GM19025 (cell line): ENCODE measurements around the gene IGF2.
"Not testable (repeated sequence)": the region's sequence is repeated elsewhere in the genome, so short reads cannot be mapped to it uniquely, and the experiment has no call there.

Experiments
- ATAC-seq: cut with Tn5 transposase; IDR thresholded peaks from one replicate; pipeline ENCODE4 v1.9.1; 2021; ENCODE audit warnings: mild to moderate bottlenecking, low read depth, moderate library complexity; ENCODE audit not compliant: unreplicated experiment

Gene IGF2

DNA sequence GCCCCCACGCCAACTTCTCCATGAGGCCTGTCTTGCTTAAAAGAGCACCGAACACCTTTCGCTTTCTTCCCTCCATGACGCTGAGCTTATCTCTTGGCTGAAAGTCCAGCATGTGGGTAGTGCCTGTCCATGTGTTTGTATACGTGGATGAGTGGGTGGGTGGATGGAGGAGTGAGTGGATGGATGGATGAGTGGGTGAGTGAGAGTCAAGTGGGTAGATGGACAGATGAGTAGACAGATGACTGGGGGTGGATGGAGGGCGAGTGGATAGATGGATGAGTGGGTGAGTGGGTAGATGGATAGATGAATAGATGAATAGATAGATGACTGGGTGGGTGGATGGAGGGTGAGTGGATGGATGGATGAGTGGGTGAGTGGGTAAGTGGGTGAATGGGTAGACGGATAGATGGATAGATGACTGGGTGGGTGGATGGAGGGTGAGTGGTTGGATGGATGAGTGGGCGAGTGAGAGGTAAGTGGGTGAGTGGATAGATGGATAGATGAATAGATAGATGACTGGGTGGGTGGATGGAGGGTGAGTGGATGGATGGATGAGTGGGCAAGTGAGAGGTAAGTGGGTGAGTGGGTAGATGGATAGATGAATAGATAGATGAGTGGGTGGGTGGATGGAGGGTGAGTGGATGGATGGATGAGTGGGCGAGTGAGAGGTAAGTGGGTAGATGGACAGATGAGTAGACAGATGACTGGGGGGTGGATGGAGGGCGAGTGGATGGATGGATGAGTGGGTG lies 14.3 kb downstream of the IGF2 start:
- not testable (repeated sequence) for ATAC-seq

DNA sequence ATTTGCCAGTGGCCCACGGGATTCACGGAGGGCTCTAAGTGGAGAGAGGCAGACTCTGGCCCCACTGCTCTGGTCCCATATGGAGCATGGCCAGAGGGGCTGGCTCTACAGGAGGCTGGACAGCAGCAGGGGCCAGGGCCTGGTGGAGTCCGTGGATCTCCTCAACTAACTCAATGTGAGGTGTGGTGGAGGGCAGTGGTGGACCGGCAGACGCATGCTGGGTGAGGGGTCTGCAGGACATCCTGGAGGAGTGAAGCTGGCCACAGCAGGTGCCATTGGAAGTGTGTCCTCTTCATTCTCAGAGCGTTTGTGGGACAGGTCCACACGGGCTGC lies 15.6 kb downstream of the IGF2 start:
- no peak for ATAC-seq

DNA sequence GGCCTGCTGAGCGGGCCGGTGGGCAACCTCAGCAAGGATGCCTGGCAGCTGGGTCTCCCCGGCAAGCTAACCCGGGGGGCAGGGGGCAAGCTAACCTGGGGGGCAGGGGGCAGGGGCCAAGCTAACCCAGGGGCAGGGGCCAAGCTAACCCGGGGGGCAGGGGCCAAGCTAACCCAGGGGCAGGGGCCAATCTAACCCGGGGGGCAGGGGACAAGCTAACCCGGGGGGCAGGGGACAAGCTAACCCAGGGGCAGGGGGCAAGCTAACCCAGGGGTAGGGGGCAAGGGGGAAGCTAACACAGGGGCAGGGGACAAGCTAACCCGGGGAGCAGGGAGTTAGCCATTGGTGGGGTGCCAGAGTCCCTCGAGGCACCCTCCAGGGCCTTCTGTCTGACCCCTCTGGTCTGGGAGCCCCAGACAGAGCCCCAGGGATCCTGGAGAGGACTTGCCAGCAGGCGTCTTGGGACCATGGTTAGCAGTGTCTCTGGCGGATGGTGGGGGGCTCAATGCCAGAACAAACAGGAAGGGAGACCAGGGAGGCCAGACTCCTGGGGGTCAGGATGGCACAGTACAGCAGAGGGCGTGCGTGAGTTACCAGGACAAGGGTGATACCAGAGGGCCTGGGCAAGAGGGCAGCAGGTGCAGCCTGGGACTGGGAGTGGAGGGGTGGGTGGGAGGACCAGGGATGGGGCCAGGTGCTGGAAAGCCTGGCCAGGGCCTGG lies 16.1 kb downstream of the IGF2 start:
- ATAC-seq = no peak

DNA sequence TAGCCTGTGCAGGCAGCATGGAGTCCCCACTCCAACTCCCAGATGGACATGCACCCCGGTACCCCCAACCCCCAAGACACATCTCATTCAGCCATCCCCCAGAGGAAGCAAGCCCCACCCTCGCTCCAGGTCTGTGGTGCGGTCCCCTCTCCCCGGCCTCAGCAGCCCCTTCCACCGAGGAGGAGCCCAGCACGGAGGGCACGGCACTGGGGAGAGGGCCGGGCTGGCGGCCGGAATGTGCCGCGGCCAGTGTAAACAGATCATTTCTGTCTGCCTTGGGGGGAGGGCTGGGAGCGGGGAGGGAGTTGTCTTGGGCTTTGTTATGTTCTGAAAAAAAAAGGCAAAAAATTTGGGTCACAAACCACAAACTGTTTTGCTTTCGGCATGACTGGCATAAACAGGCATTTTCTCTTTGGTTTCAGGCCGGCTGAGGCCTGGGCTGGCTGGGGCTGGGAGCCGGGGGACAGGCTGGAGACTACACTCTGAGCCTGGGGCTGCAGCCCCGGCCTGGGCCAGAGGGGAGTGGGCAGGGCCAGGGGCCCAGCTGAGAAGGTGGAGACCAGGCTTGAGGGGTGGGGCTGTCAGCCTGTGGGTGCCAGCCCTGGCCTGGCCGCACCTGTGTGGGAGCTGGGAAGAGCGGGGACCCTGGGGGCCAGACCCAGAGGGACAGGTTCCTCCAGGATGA lies 16.8 kb downstream of the IGF2 start:
- ATAC-seq = no peak

DNA sequence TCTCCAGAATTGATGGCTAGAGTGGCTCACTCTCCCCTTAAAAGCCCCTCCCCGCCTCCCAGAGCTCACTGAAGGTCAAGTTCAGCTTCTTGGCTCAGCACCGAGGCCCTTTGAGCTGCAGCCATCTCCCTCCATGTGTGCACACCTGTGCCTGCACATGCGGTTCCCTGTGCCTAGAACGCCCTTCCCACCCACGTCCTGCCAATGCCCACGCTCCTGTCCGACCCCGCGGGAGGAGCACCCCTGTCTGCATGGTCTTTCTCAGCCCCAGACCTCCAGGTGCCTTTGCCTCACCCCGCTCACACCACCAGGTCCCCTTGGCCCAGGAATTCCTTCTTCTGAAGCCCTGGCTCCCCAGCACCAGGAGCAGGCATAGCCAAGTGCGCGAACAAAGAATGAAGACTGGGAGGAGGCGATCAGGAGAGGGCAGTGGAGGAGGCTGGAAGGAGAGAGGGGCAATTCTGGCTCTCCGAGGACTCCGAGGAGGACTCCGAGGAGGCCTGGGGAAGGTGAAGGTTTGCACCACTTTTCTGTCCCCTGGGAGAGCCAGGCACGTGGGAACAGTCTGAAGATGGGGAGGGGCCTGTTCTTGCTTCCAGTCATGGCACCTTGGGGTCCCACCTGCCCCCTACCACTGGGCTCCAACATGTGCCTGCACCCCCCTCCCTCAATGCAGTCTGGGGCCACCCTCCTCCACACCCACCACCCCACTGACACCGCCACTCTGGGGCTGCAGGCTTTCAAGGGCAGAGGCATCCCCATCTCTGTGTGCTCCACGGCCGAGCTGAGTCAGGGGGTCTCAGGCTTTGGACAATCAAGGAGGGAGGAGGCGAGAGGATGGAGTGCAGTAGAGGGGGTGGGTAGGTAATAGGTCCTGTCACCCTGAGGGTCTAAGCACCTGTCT lies 17.7 kb downstream of the IGF2 start:
- no peak for ATAC-seq

DNA sequence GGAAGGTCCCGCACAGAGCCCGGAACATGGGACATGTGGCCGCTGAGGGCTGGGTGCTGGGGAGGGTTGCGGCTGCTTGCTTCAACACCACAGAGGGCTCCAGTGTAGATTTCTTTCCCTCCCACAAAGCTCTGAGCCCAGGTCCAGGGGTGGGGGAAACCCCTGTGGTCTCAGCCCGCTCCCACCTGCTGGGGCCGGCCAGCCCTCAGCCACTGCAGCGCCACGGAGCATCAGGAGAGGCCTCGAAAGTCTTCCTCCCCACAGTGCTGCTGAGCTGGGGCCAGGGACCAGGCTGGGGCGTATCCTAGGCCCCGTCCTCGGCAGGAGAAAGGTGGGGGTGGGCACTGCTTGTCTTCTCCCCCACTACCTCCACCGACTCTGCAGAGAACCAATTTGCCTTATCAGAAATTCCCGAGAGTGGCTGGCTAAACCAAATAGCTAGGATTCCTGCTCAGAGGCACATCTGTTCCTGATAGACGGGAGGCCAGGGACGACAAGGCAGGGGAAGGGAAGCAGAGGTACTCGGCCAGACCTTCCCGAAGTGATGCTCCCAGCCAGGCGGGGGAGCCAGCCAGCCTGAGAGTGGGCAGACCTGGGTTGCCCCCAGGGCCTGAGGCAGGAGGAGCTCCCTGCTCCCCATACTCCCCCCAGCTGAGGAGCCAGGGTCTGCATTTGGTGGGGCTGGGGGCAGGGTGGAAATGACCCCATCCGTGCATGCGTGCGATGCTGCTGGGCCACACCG lies 18.7 kb downstream of the IGF2 start:
- no peak for ATAC-seq

DNA sequence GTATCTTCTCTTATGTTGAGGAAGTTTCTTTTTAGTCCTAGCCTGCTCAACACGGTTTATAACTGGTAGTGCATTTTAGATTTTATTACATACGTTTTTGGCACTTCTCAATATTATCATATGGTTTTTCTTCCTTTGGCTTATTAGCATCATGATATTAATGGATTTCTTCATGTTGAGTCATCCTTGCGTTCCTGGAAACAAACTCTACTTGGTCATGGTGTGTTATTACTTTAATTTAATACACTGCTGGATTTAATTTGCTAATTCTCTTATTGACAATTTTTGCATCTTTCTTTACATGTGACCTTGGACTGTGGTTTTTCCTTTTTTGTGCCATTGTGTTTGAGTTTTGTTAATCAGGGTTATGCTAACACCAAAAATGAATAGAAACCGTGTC lies 20.5 kb downstream of the IGF2 start:
- no peak for ATAC-seq

DNA sequence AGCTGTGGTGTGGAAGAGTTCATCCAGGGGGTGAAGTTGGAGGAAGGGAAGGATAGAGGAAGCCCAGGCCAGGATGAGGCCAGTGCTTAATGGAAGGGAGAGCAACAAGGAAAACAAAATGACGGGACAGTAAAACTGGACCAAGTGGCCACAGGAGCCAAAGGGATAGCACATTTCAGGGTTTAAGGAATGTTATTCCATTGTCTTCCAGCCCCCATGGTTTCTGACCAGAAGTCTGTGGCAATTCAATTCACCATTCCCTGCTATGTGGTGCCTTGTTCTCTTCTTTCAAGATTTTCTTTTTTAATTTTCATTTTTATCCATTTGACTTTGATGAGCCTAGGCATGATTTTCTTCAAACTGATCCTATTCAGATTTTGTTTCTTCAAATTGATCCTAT lies 22.5 kb downstream of the IGF2 start:
- no peak for ATAC-seq

DNA sequence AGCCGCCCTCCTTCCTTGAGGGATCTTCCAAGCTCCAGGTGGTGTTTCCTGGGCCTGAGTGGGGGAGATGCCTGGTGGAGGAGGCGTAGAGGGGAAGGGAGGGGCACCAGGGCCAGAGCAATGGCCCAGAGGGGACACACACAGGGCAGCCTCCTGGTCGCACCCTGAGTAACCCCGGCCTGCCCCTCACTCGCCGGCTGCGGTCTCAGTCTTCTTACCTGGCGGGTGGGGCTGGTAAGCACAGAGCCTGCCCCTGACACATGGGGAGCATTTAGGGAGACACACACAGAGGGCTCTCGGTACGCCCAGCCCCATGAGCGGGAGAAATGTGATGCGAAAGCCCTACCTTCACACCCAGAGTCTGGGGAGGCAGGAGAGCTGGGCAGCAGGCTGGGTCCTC lies 23.9 kb downstream of the IGF2 start:
- no peak for ATAC-seq

DNA sequence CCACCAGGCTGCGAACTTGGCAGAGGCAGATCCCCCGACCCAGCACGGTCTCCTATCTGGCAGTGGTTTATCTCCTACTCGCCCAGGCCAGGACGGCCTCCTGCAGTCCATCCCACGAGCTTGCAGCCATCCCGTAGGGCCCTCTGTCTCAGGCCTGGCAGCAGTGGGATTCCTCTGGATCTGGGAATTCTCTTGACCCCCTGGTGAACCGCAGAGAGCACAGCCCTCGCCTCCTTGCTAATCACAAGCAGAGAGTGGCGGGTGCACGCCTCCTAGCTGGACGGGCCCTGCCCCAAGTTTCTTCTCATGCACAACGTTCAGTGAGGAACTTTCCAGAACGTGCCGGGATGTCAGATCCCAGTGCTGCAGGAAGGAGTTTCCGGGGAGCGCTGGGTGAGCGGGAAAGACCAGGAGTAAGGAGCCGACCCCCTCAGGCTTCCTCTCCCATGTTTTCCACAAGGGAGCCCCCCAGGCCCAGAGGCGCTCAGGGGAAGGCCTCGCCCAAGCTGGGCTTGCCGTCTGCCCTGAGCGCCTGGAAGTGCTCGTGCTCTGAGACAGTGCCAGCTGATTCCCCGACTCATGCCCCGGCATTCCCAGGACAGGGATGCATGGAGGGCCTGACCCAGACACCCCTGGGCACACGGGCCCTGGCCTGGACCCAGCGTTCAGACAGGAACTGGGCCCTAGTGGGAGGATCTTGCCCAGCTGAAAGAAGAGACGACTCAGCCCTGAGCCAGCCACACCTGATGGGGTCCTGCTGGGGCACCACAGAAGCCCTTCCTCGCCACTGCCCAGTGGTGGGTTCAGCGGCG lies 24.6 kb downstream of the IGF2 start:
- ATAC-seq = no peak

DNA sequence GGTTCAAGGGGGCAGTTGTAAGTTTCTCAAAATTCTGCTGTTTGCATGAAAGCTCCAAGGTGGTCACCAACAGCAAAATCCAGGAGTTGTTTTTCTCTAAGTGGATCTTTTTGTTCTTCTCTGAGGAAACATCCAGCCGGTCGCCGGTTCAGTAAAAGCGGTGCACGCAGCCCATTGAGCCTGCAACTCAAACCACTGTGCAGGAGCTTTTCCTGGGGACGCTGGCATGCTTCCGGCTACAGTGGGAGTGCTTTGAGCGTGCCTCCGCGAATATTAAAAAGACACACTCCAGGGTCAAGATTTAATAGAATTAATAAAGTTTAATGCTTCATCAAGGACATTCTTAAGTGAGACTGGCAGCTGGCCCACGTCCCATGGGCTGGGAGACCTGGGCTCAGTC lies 25.4 kb downstream of the IGF2 start:
- ATAC-seq = no peak

DNA sequence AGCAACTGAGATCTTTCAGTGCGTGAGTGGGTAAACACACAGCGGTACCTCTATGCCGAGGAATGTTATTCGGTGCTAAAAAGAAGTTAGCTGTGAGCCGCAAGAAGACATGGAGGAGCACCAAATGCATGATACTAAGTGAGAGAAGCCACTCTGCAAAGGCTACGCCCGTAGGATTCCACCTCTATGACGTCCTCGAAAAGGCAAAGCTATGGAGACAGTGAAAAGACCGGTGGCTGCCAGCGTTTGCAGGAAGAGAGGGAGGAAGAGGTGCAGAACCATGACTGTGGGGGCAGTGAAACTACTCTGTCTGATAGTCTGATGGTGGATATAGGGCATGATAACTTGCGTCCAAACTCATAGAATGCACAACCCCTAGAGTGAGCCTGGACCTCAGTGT lies 28.7 kb downstream of the IGF2 start:
- no peak for ATAC-seq

DNA sequence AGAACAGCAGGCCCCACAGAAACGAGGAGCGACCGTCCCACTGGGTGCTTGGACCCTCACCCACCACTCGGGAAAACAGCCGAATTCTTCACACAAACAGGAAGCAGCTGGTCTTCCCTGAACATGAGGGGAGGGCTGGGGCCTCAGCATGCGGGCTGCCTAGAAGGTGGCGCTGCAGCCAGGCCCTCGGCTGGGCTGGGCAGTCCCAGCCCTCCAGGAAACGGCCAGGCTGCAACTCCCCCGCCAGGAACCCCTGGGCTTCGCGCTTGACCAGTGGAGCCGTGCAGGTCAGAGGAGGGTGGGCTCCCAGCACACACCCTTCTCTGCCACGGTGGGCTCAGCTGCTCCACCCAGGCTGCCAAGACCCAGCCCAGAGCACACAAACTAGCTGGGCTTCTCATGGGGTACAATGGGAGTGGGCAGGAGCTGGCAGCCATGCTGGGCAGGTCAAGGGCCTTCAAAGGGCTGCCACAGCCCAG lies 29.6 kb downstream of the IGF2 start:
- ATAC-seq = no peak

DNA sequence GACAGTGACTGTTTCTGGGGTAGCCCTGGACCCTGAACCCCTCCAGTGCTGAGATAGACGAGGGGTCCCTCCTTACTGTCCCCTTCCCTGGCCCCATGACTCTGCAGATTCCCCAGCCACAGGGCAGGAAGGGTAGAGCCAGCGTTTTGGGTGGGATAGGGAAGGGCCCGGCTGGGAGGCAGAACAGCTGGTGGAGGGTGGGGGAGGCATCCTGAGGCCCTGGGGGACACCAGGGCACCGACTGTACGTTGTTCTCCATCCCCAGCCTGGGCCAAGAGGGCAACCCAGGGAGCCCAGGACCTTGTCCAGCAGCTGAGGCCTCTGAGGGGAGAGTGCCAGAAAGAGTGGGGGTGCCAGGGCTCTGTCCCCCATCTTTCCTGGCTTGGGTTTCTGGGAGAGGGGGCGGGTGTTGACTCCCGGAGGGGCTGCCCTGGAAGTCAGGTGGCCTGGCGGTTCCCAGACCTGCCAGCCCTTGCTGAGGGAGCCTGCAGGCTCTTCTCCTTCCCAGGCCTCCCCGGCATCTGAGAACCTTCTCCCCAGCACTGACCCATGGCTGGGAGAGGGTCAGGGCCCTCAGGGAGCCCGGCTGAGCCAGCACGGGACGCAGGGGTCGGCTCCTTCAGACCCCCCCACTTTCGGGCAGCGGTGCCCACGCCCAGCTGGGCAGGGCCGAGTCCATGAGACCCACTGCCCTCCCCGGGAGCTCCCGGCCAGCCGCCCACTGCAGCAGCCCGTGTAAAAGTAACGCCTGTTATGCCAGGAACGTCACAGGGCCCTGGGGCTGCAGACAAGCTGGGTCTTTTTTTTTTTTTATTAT lies 30.3 kb downstream of the IGF2 start:
- no peak for ATAC-seq

DNA sequence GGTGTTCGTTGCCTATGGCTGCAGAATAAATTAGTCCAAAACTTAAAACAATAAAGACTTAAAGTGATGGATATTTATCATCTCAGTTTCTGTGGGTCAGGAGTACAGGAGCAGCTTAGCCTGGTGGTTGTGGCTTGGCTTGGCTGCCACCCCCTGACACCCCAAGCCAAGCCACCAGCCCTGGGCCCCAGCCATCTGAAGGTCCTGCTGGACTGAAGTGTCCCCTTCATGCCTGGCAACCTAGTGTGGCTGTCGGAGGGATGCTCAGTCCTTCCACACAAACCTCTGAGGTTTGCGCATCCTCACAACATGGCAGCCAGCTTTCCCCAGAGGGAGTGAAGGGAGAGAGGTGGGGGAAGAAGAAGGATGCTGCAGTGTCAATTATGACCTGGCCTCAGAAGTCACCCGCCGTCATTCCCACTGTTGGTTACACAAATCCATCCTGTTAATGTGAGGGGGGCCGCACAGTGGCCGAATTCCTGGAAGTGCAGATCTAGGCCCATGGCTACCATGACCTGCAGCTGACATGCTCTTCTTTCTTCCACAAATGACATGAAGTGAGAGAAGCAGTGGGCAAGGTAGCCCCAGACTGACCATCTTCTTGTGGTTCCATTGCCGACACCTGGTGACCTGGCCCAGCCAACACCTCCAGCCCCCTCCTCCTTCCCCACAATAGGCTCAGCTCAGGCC lies 31.1 kb downstream of the IGF2 start:
- no peak for ATAC-seq

DNA sequence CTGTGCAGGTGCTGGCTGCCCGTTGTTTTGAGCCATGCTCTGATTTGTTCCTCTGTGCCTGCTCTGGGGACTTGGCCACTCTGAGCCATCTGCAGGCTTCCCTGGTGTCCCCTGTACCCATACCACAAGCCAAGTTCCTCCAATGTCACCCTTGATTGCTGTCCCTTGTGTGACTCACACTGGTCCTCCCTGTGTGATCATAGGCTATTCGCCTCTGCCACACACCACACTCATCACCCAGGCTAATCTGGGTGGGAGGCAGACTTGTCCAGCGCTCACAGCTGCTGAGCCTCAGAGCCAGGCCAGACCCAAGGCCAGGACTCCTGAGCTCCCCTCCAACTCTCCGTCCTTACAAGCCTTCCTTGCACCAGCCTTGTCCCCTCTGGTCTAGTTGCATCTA lies 31.7 kb downstream of the IGF2 start:
- ATAC-seq = no peak

DNA sequence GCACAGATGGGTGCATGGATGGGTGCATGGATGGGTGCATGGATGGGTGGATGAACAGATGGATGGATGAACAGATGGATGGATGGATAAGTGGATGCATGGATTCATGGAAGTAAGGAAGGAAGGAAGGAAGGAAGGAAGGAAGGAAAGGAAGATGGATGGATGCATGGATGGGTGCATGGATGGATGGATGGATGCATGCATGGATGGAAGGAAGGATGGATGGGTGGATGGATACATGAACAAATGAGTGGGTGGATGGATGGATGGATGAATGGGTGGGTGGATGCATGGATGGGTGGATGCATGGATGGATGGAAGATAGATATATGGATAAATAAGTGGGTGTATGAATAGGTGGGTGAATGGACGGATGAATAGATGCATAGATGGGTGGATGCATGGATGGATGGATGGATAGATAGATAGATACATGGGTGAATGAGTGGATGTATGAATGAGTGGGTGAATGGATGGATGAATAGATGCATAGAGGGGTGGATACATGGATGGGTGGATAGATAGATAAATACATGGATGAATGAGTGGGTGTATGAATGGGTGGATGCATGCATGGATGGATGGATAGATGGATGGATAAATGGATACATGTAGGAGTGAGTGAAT lies 32.5 kb downstream of the IGF2 start:
- ATAC-seq = no peak
